GM18858 (cell line): Measurements from ENCODE around the gene NUBPL.

Experiments
- ATAC-seq: cut with Tn5 transposase; IDR thresholded peaks from one replicate; pipeline ENCODE4 v1.9.1; 2021; ENCODE audit not compliant: unreplicated experiment

NUBPL gene

DNA sequence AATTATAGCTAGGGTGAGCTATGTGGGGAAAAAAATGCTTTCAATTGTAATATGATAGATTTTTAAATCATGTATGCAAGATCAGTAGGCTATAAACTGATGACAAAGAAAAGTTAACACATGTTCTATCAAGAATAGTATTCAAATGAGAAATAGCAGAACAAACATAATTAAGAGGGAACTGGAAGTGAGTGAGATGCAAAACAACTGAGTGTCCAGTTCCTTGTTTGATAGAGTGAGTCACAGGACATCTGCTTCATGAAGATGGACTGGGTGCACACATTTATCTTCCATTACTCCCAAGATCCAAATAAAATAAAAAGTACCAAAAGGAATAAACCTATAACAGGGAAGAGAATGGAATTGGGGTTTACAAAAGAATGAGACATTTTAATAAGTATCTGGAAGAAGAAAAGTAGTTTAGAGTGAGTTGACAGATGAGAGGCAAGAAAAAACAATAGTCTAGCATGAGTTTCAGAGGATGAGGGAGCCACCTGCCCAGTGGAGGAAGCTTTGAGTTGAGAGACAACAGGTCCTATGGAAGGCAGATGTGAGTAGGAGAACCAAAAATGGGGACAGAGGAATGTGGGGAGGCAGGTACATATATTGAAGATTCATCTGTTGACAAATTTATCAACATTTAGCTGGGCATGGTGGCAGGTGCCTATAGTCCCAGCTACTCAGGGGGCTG, 337.8 kb downstream of the NUBPL start:
- ATAC-seq, result no peak

DNA sequence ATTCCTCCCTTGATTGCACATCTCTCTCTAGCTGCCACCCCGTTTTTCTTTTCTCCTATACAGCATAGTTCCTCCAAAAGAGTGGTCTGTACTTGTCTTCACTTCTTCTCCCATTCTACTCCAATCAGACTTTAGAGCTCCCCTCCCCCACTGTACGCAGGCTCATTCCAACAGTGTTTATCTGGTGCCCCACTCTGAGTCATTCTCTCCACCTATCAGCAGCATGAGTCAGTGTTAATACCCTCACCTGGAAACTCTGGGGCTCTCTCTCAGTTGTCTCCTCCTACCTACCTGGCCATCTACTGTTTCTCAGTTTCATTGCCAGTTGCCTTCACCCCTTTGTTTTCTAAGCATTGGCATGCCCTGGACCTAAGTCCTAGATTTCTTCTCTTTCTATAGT, 340.8 kb downstream of the NUBPL start:
- ATAC-seq, result no peak

GRCh38 chr14:31902945-31903646, 341.9 kb downstream of the NUBPL start:
- no peak for ATAC-seq

DNA sequence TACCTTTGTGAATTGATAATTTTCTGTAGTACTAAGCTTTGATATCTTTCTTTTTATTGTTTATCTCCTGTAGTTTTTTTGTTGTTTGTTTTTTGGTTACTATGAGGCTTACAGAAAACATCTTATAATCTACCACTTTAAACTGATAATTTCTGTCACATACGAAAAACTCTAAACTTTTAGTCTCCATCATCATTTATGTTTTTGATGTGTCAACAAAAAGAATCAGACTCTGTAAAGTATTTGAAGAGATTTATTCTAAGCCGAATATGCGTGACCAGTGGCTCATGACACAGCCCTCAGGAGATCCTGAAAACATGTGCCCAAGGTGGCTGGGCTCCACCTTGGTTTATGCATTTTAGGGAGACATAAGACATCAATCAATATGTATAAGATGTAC, 348.8 kb downstream of the NUBPL start:
- ATAC-seq, result no peak
